Stimulated activated CD4-positive, alpha-beta T cell treated with anti-CD3 and anti-CD28 coated beads, Interleukin-1b, Interleukin-23, amount 100 ng/mL, for 48 hours (primary cell): Measurements from ENCODE around the gene XPOT.
A peak's percentile ranks its signal among the peaks of the same experiment; 100 is the strongest.
"Not testable (repeated sequence)": the region's sequence is repeated elsewhere in the genome, so short reads cannot be mapped to it uniquely, and the experiment has no call there.

Experiments used
- DNase-seq: peaks from one replicate; pipeline ENCODE4 v3.0.0-alpha.2; 2020

The XPOT gene, protein sequence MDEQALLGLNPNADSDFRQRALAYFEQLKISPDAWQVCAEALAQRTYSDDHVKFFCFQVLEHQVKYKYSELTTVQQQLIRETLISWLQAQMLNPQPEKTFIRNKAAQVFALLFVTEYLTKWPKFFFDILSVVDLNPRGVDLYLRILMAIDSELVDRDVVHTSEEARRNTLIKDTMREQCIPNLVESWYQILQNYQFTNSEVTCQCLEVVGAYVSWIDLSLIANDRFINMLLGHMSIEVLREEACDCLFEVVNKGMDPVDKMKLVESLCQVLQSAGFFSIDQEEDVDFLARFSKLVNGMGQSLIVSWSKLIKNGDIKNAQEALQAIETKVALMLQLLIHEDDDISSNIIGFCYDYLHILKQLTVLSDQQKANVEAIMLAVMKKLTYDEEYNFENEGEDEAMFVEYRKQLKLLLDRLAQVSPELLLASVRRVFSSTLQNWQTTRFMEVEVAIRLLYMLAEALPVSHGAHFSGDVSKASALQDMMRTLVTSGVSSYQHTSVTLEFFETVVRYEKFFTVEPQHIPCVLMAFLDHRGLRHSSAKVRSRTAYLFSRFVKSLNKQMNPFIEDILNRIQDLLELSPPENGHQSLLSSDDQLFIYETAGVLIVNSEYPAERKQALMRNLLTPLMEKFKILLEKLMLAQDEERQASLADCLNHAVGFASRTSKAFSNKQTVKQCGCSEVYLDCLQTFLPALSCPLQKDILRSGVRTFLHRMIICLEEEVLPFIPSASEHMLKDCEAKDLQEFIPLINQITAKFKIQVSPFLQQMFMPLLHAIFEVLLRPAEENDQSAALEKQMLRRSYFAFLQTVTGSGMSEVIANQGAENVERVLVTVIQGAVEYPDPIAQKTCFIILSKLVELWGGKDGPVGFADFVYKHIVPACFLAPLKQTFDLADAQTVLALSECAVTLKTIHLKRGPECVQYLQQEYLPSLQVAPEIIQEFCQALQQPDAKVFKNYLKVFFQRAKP

GRCh38 chr12:64403707-64404469 is at the start of gene XPOT:
Gene XPOT (plus strand): TSS chr12:64404392. CDS start chr12:64410036, 5,644 bp downstream.
- peak; percentile 95 for DNase-seq

DNA sequence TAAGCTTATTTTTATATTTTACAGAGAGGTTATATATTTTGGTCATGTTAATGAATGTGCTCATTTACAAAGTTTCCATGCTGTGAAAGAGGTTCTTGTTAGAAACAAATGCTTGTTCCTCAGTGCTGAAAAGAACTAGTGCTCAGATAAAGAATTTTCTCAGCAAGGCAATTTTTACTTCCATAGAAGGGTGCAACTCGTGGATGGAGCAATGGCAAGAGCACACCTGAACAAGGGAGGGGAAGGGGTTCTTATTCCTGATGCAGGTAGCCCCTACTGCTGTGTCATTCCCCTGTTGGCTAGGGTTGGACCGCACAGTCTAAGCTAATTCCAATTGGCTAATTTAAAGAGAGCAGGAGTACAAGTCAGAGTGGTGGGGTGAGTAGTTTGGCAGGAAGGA is 48.0 kb upstream of the XPOT start:
- not testable (repeated sequence) for DNase-seq

DNA sequence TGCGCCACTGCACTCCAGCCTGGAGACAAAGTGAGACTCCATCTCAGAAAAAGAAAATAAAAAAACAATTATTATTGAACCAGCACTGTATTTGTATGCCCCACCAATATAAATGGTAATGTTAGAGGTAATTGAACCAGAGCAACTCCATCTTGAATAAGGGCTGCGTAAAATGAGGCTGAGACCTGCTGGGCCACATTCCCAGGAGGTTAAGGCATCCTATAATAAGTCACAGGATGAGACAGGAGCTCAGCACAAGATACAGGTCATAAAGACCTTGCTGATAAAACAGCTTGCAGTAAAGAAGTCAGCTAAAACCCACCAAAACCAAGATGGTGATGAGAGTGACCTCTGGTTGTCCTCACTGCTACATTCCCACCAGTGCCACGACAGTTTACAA is 43.0 kb upstream of the XPOT start:
- DNase-seq: not testable (repeated sequence)

DNA sequence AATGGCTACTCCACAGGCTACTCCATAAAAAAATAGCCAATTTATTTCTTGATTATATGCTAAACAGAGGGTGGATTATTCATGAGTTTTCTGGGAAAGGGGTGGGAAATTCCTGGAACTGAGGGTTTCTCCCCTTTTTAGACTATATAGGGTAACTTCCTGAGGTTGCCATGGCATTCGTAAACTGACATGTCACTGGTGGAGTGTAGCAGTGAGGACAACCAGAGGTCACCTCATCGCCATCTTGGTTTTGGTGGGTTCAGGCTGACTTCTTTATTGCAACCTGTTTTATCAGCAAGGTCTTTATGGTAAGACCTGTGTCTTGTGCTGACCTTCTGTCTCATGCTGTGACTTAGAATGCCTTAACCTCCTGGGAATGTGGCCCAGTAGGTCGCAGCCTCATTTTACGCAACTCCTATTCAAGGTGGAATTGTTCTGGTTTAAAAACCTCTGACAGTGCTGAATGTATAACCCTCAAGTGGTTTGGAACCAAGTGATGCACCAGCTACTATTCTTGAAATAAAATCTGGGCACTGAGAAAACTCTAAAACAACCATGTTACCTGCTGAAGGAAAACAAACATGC is 41.4 kb upstream of the XPOT start:
- no peak for DNase-seq

- no peak for DNase-seq
Observed at GRCh38 chr12:64383675-64384074, 20.5 kb upstream of the XPOT start.

DNA sequence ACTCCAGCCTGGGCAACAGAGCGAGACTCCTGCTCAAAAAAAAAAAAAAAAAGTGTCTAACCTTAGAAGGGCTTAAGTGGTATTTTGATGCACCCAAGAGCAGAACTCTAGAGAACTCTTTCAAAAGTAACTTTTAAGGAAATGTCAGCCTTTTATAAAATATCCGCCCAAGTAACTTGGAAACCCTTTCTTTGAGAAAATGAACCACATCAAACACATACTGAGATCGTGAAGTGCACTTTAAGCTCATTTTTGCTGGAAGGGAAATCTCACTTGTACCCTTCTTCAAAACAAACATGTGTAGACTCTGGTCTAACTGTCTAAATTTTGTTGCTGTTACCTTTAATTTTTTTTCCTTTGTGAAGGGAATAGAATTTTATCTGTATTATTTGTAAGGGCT is 19.2 kb upstream of the XPOT start:
- DNase-seq: no peak

DNA sequence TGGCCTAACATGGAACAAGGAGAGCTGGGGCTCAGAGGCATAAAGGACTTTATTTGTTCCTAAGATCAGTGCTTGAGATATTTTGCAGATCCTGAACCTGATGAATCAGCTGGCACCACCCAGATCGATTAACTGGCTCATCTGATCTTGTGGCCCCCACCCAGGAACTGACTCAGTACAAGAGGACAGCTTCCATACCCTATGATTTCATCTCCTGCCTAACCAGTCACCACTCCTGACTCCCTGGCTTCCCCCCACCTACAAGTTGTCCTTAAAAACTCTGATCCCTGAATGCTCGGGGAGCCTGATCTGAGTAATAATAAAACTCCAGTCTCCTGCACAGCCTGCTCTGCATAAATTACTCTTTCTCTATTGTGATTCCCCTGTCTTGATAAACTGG is 18.7 kb upstream of the XPOT start:
- peak; percentile 69 for DNase-seq

DNA sequence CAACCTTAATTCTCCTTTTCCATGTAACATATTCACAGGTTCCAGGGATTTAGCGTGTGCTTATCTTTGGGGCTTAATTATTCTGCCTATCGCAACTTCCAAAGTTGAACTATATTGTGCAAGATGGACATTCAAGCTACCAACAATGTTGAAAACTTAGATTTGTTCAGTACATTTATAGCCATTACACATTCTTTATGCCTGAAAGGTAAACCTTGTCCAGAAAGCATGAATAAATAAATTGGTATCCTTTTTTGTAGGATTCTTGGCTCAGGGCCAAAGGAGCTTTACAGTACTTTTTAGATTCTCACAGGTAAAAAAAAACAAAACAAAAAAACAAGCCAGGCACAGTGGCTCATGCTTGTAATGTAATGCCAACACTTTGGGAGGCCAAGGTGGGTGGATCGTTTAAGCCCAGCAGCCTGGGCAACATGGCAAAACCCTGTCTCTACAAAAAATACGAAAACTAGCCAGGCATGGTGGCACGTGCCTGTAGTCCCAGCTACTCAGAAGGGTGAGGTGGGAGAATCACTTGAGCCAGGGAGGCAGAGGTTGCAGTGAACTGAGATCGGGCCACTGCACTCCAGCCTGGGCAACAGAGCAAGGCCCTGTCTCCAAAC is 16.9 kb upstream of the XPOT start:
- no peak for DNase-seq

- no peak for DNase-seq
Observed at GRCh38 chr12:64389154-64389553, 15.0 kb upstream of the XPOT start.

GRCh38 chr12:64390275-64390851 is 13.8 kb upstream of the XPOT start, which contains the start of gene C12orf56:
Gene C12orf56 (minus strand): TSS chr12:64390758. CDS start chr12:64390565, 193 bp downstream.
- no peak for DNase-seq

GRCh38 chr12:64392221-64392620 is 12.0 kb upstream of the XPOT start:
- no peak for DNase-seq

- DNase-seq: no peak
Observed at GRCh38 chr12:64395739-64396138, 8.5 kb upstream of the XPOT start.

DNA sequence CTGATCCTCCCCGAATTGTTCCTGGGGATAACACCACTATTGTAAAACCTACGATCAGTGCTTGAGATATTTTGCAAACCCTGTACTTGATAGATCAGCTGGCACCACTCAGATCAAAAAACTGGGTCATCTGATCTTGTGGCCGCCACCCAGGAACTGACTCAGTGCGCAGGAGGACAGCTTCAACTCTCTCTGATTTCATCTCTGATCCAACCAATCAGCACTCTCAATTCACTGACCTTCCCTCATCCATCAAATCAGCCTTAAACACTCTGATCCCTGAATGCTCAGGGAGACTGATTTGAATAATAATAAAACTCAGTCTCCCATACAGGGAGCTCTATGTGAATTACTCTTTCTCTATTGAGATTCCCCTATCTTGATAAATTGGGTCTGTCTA is 4.2 kb upstream of the XPOT start:
- DNase-seq: no peak

GRCh38 chr12:64402181-64402580 is 2.0 kb upstream of the XPOT start:
- DNase-seq: no peak

GRCh38 chr12:64404470-64405256 is 471 bp downstream of the XPOT start:
- DNase-seq: peak; percentile 77

DNA sequence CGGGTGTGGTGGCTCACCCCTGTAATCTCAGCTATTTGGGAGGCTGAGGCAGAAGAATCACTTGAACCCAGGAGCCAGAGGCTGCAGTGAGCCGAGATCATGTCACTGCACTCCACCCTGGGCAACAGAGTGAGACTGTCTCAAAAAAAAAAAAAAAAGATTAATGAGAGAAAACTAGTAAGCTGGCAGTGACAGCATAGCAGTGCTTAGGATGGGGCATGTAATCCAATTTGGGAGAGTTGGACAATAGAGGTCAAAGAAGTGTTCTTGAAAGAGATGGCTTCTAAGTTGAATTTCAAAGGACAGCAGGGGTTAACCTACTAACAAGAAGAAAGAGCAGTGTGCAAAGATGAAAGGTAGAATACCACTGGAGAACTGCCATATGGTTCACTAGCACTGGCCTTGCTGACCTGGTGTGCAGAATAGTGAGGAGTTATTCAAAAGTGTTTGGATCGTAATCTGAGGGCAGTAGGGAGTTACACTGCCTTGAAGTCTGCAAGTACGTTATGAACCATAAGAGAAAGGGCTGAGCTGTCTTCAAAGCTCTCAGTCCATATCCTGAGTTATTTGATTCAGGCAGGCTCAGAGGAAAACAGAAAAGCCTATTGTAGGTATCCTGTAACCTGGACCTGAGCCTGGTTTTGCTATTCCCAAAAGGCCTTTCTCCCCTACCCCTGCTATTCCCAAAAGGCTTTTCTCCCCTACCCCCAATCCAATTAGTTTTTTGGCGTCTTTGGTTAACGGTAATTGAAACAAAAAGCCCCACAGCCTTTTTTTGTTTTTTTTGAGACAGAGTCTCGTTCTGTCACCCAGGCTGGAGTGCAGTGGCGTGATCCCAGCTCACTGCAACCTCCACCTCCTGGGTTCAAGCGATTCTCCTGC is 3.4 kb downstream of the XPOT start:
- no peak for DNase-seq

DNA sequence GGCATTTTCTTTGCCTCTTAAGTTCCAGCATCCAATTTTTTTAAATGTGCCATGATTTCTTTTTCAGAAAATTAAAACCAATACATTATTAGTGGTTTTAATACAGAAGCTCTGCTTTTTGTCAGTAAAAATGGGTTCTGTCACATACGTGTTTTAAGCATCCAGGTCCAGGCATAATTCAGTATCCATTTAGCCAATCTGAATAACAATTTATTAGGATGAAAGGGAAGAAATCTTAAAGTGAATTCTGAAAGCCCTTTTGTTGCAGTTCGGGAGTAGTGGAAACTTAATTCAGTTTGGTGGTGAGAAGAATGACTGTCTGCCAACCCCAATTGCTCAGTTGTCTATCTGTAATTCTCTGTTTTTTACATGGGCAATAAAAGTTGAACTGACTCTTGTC is 7.2 kb downstream of the XPOT start:
- no peak for DNase-seq

GRCh38 chr12:64412459-64412858 is 8.3 kb downstream of the XPOT start:
- no peak for DNase-seq

DNA sequence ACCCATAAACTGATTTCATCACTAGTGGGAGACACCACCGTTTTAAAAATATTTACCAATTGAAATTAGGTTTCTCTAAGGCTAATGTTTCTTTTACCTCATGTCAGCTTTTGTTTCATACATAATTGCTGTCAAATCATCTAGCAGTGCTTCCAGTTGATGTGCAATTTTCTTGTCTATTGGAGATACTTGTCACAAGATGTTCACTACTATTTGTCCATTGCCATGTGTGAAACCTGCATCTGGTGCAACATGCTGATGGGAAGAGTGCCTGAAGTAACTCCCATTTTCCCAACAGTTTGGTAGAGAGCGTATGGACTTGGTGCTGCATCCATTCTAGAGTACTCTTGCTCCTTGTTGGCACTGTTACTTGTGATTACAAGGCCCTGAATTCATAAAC is 9.7 kb downstream of the XPOT start:
- no peak for DNase-seq

DNA sequence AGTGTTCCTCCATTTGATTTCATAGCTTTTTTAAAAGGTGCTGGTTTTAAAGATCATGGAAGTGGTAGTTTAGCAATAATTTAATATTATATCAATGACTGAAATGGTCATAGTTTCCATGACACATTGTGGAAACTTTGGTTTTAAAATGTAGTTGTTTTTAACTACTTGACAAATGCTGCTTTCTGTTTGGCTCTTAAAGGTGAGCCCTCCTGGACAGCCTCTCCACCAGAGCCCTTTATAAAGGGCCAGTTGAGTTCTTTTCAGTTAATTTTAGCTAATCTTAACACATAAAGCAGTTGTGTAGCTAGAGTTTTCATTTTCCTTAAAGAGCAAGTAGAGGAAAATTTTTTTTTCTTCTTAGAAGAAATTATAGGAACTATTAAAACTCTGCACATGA is 14.0 kb downstream of the XPOT start:
- no peak for DNase-seq
